SIG-M5 treated with dmso at 0.1 percent for 504 hours (cell line): Measurements from ENCODE around the gene HK2.
"Not testable (repeated sequence)": the region's sequence is repeated elsewhere in the genome, so short reads cannot be mapped to it uniquely, and the experiment has no call there.

Source experiments
- DNase-seq: peaks from one replicate; lab custom pipeline; 2025; ENCODE audit not compliant: unreplicated experiment; lab: John Stamatoyannopoulos, UW

HK2 gene

GRCh38 chr2:74876081-74876886 is 42.4 kb downstream of the HK2 start:
- DNase-seq = peak; percentile 57

- no peak for DNase-seq
Observed at GRCh38 chr2:74877376-74877775, 43.4 kb downstream of the HK2 start.

- DNase-seq = no peak
Observed at GRCh38 chr2:74877781-74878433, 44.0 kb downstream of the HK2 start.

DNA sequence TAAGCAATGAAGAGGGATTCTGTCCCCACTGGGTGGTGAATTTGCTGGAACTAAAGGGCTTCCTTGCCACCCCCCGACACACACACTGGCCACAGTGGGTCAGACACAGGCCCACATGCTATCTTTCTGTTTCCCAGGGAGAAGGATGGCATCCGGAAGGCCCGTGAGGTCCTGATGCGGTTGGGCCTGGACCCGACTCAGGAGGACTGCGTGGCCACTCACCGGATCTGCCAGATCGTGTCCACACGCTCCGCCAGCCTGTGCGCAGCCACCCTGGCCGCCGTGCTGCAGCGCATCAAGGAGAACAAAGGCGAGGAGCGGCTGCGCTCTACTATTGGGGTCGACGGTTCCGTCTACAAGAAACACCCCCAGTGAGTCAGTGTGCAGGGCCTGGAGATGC is 44.6 kb downstream of the HK2 start:
- DNase-seq = no peak

- DNase-seq = no peak
Observed at GRCh38 chr2:74880054-74880728, 46.3 kb downstream of the HK2 start.

- no peak for DNase-seq
Observed at GRCh38 chr2:74881176-74881575, 47.2 kb downstream of the HK2 start.

DNA sequence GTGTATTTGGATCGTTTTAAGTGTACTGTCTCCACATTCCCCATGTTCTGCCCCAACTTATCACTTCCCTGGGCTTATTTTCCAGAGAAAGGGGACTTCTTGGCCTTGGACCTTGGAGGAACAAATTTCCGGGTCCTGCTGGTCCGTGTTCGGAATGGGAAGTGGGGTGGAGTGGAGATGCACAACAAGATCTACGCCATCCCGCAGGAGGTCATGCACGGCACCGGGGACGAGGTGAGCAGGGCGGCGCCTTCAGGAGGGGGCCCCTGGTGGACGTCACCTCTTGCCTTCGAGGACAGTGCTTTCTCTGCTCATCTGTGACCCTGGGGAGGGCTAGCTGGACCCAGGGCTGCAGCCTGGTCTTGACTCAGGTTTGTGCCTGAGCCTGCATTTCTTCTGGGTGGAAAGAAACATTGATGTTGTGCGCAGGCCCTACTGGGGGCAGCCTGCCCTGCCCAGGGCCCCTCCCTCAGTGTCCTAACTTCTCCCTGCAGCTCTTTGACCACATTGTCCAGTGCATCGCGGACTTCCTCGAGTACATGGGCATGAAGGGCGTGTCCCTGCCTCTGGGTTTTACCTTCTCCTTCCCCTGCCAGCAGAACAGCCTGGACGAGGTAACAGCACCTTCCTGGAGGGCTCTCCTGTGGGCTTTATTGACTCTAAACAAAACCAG is 47.8 kb downstream of the HK2 start:
- no peak for DNase-seq

GRCh38 chr2:74882299-74882687 is 48.4 kb downstream of the HK2 start:
- no peak for DNase-seq

GRCh38 chr2:74883011-74883410 is 49.1 kb downstream of the HK2 start:
- DNase-seq = no peak

DNA sequence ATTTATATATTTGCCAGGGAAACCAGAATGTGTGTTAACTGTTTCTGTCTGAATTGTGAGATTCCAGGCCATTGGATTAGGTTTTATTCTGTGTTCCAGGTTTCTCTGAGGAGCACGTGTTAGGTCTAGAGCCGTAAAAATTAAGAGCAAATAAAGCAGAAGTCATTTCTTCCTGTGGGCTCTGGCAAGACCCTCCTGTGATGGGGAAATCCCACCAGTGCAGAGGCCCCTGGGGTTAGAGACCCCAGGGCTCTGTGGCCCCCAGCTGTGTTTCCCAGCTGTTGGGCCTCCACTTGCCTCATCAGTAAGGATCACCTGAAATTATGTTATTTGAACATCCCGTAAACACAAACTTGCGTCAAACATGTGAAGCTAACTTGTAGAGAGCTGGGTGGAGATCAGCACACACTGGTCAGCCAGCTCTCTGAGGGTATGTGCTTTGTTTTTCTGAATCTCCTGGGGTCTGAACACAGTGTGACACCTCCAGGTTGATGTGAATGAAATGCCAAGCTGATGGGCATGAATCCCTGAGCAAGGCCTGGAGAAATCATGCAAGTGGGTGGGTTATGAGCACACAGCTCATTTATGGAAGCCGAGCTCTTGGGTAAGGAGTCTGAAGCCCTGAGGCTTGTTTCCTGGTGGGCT is 50.3 kb downstream of the HK2 start:
- no peak for DNase-seq

DNA sequence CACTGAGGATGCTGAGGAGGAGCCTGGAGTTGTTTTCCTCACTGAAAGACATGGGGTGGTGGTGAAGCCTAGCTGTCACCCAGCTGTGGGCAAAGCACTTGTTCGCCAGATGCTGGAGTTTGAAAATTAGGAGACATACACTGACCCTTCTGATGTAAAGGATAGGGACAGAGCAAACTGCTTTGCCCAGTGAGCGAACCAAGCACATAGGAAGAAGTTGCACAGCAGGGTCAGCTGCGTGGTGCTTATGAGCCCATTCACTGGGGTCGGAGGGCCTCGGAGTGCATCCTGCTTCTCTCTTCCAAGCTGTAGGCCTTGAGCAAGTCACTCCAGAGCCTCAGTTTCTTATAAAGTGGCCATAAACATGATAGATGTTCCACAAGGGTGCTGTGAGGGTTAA is 50.9 kb downstream of the HK2 start:
- no peak for DNase-seq

DNA sequence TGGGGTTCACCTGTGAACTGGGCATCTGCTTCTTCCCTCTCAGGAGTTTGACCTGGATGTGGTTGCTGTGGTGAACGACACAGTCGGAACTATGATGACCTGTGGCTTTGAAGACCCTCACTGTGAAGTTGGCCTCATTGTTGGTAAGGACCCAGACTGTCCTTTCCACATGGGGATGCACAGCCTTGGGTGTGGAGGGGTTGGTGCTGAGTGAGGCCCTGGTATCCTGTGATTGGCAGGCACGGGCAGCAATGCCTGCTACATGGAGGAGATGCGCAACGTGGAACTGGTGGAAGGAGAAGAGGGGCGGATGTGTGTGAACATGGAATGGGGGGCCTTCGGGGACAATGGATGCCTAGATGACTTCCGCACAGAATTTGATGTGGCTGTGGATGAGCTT is 52.3 kb downstream of the HK2 start:
- no peak for DNase-seq

DNA sequence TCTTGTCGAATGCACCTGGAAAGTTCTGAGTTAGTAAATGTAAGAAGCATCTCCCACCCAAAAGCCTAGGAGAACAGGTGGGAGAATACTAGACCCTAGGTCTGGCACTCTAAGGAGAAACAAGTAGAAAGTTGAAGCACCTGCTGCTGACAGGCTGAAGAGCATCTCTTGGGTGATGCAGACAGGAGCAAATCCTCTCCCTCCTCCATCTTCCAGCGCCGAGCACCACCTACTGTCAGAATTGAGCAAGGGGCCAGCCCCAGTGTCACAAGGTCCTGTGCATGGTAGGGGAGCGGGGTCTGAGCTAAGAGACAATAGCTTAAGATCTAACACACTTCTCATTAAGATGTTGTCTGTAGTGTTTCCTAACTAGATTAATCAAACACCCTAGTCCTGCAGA is 52.9 kb downstream of the HK2 start:
- DNase-seq = no peak

- no peak for DNase-seq
Observed at GRCh38 chr2:74887445-74887951, 53.6 kb downstream of the HK2 start.

GRCh38 chr2:74887960-74888700 is 54.2 kb downstream of the HK2 start:
- no peak for DNase-seq

GRCh38 chr2:74889159-74889558 is 55.2 kb downstream of the HK2 start:
- no peak for DNase-seq

DNA sequence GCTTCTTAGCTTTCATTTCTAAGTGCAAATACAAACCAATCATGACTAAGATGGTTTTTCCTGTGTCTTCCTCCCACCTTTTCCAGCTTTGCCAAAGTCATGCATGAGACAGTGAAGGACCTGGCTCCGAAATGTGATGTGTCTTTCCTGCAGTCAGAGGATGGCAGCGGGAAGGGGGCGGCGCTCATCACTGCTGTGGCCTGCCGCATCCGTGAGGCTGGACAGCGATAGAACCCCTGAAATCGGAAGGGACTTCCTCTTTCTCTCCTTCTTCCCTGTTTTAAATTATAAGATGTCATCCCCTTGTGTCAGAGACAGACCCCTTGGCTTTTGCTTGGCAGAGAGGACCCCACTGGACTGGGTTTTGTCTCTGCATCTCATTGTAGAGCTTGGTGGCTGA is 56.8 kb downstream of the HK2 start:
- no peak for DNase-seq

- DNase-seq = no peak
Observed at GRCh38 chr2:74891136-74891764, 57.3 kb downstream of the HK2 start.

DNA sequence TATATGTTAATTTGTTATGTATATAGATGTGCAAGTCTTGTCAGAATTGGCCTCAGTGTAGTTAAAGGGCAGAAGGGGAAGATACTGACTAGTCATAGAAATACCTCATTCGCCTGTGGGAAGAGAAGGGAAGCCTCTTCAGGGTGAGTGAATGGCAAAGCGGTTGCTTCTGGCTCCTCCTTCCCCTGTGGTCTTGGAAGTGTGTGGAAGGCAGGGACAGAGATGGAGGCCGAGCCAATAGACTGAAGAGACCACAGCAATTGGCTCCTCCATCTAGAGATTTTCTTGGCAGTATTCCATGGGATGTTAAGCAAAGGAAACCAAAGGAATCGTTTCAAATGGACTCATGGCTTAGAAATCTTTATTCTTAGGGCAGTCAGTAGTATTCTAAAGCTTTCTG is 57.9 kb downstream of the HK2 start:
- not testable (repeated sequence) for DNase-seq

DNA sequence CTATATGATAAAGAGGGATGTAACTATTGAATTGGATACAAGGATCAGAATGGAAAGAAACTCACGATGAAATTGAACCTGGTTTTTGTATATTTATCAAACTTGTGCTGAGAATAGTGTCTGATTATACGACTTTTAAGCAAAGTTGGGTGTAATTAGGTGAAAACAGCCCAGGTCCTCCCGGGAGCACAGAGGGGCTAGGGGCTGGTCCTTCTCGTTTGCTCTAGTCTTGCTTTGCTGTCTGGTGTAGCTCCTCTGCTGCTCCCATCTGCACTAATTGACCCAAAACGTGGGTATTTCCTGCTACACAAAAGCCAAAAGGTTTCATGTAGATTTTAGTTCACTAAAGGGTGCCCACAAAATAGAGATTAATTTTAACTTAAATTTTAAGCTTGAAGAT is 58.7 kb downstream of the HK2 start:
- no peak for DNase-seq
